GM12874 (cell line): ENCODE measurements around the gene MGAT3.

ENCODE experiments used
- CTCF ChIP-seq: IDR thresholded peaks from 2 replicates; pipeline ENCODE4 v1.5.1; 2011; ENCODE audit warnings: low read depth, mild to moderate bottlenecking, control low read depth, low read length, moderate library complexity; ENCODE audit not compliant: insufficient read depth

Gene MGAT3

GRCh38 chr22:39498802-39499201, 42.0 kb downstream of the MGAT3 start:
- TF ChIP-seq CTCF = no peak

- TF ChIP-seq CTCF = no peak
Measured at GRCh38 chr22:39500101-39500500, 43.3 kb downstream of the MGAT3 start.

GRCh38 chr22:39501644-39502108, 44.9 kb downstream of the MGAT3 start:
- TF ChIP-seq CTCF = no peak

- TF ChIP-seq CTCF = no peak
Measured at GRCh38 chr22:39502109-39502788, 45.4 kb downstream of the MGAT3 start, which contains the start of gene MIEF1. TSS of gene MIEF1 (plus strand) at chr22:39502290. CDS start at chr22:39511295, 9,005 bp downstream.

GRCh38 chr22:39502789-39503409, 46.1 kb downstream of the MGAT3 start:
- TF ChIP-seq CTCF = no peak

GRCh38 chr22:39503630-39504029, 46.8 kb downstream of the MGAT3 start:
- no peak for TF ChIP-seq CTCF

GRCh38 chr22:39504071-39504470, 47.3 kb downstream of the MGAT3 start:
- no peak for TF ChIP-seq CTCF
